SK-N-SH (cell line): ENCODE results near the gene LRRC73. TPM values are rescaled to one million over a fixed set of nuclear protein-coding genes. Genes with fewer than 3 reads are reported as not detected.

ENCODE experiments used
- CTCF ChIA-PET: fragments of 300-600, 350-600 bp; formaldehyde crosslinking; extraction: SDS; loops from one replicate; lab custom pipeline; 2021; lab: Yijun Ruan, JAX
- POLR2A ChIA-PET: fragments of 350-600 bp; sonication (Branson Sonifier 250); formaldehyde crosslinking; extraction: SDS; loops from one replicate; lab custom pipeline; 2020; ENCODE audit warnings: antibody characterized with exemption, inconsistent platforms; lab: Yijun Ruan, JAX
- DNase-seq: peaks from one replicate; pipeline ENCODE4 v3.0.0; 2012
- H2AFZ ChIP-seq: fragments of 200-600 bp; sonication (generic); 2 replicates; pipeline ENCODE4 v1.8.1; 2016; ENCODE audit warnings: antibody characterized with exemption, mild to moderate bottlenecking, low read depth
- H3F3A ChIP-seq: fragments of 200-600 bp; sonication (generic); replicated peaks from 2 replicates; pipeline ENCODE3; 2016; ENCODE audit warnings: antibody characterized with exemption, mild to moderate bottlenecking; ENCODE audit not compliant: insufficient read depth
- H3K27ac ChIP-seq, 2 experiments: fragments of 200-500 bp in 1 of 2; fragments of 200-600 bp in 1 of 2; sonication (Bioruptor generic) in 1 of 2; sonication (generic), shearing (Covaris generic) in 1 of 2; 2 replicates each; pipeline versions ENCODE4 v1.5.1 to v1.6.1; 2014 to 2016; ENCODE audit warnings: low read depth in 2 of 2, inconsistent platforms in 1 of 2, low read length in 1 of 2, mild to moderate bottlenecking in 1 of 2, mixed read lengths in 1 of 2
- H3K27me3 ChIP-seq: fragments of 200-600 bp; sonication (generic), shearing (Covaris generic); 2 replicates; pipeline ENCODE4 v1.6.1; 2016; ENCODE audit warnings: mixed run types; ENCODE audit not compliant: insufficient read depth
- H3K36me3 ChIP-seq, 2 experiments: fragments of 200-500 bp in 1 of 2; fragments of 200-600 bp in 1 of 2; sonication (Bioruptor generic) in 1 of 2; sonication (generic) in 1 of 2; replicated peaks in 1 of 2; 2 replicates each; pipeline versions ENCODE3 to v1.5.1; 2014 to 2016; ENCODE audit warnings: low read length in 1 of 2, mild to moderate bottlenecking in 1 of 2; ENCODE audit not compliant: insufficient read depth in 2 of 2, control insufficient read depth in 1 of 2
- H3K4me1 ChIP-seq, 2 experiments: fragments of 200-500 bp in 1 of 2; fragments of 200-600 bp in 1 of 2; sonication (Bioruptor generic) in 1 of 2; sonication (generic), shearing (Covaris generic) in 1 of 2; 2 replicates each; pipeline versions ENCODE4 v1.5.1 to v1.6.1; 2014 to 2016; ENCODE audit warnings: low read depth in 1 of 2, low read length in 1 of 2, mixed run types in 1 of 2; ENCODE audit not compliant: insufficient read depth in 2 of 2, control insufficient read depth in 1 of 2
- H3K4me2 ChIP-seq: fragments of 200-600 bp; sonication (generic), shearing (Covaris generic); 2 replicates; pipeline ENCODE4 v1.6.1; 2017; ENCODE audit warnings: mixed run types
- H3K4me3 ChIP-seq, 2 experiments: fragments of 200-500 bp in 1 of 2; fragments of 200-600 bp in 1 of 2; sonication (Bioruptor generic) in 1 of 2; sonication (generic), shearing (Covaris generic) in 1 of 2; 2 replicates each; pipeline versions ENCODE4 v1.5.1 to v1.8.1; 2014 to 2016; ENCODE audit warnings: low read depth in 2 of 2, inconsistent platforms in 1 of 2, low read length in 1 of 2, mild to moderate bottlenecking in 1 of 2, mixed read lengths in 1 of 2, moderate library complexity in 1 of 2
- H3K79me2 ChIP-seq: fragments of 200-600 bp; sonication (generic); 2 replicates; pipeline ENCODE4 v1.8.1; 2017; ENCODE audit warnings: mild to moderate bottlenecking; ENCODE audit not compliant: insufficient read depth
- H3K9ac ChIP-seq: fragments of 200-600 bp; sonication (generic); 2 replicates; pipeline ENCODE4 v1.6.1; 2017; ENCODE audit warnings: mixed run types
- H3K9me2 ChIP-seq: fragments of 200-600 bp; sonication (generic); 2 replicates; pipeline ENCODE4 v1.6.1; 2017; ENCODE audit warnings: mixed run types
- H3K9me3 ChIP-seq: fragments of 200-600 bp; sonication (generic); 2 replicates; pipeline ENCODE4 v1.6.1; 2017; ENCODE audit warnings: mixed run types, mild to moderate bottlenecking, moderate library complexity
- H4K20me1 ChIP-seq: fragments of 200-600 bp; sonication (generic); 2 replicates; pipeline ENCODE4 v1.6.1; 2017; ENCODE audit warnings: mild to moderate bottlenecking, mixed run types; ENCODE audit not compliant: insufficient read depth
- EP300 ChIP-seq, 2 experiments: IDR thresholded peaks; 2 replicates each; pipeline versions ENCODE4 v1.4.0 to v1.6.1; 2012; ENCODE audit warnings: borderline replicate concordance in 1 of 2, low read depth in 1 of 2, low read length in 1 of 2
- FOSL2 ChIP-seq: IDR thresholded peaks from 2 replicates; pipeline ENCODE4 v1.4.0; 2012; ENCODE audit warnings: low read depth, mild to moderate bottlenecking, moderate library complexity, borderline replicate concordance
- FOXJ3 ChIP-seq: sonication (generic); formaldehyde crosslinking; IDR thresholded peaks from 2 replicates; pipeline ENCODE4 v1.5.1; 2020; ENCODE audit warnings: mild to moderate bottlenecking, missing genetic modification reagents
- GABPA ChIP-seq: IDR thresholded peaks from 2 replicates; pipeline ENCODE4 v1.4.0; 2012; ENCODE audit warnings: low read depth, mild to moderate bottlenecking
- GATA2 ChIP-seq: sonication (generic); formaldehyde crosslinking; IDR thresholded peaks from 2 replicates; pipeline ENCODE4 v1.5.0; 2020; ENCODE audit warnings: mild to moderate bottlenecking, missing genetic modification reagents
- MEF2A ChIP-seq: IDR thresholded peaks from 2 replicates; pipeline ENCODE4 v1.4.0; 2012; ENCODE audit warnings: low read depth, borderline replicate concordance
- MXI1 ChIP-seq: IDR thresholded peaks from 2 replicates; pipeline ENCODE4 v1.6.1; 2012; ENCODE audit warnings: mild to moderate bottlenecking, low read depth, low read length, improper control_type of control experiment
- NFIC ChIP-seq: IDR thresholded peaks from 2 replicates; pipeline ENCODE4 v1.4.0; 2012; ENCODE audit warnings: borderline replicate concordance
- RAD21 ChIP-seq: IDR thresholded peaks from 2 replicates; pipeline ENCODE4 v1.6.1; 2012; ENCODE audit warnings: mild to moderate bottlenecking, low read length
- RCOR1 ChIP-seq: fragments of 150-350 bp; IDR thresholded peaks from 2 replicates; pipeline ENCODE4 v1.6.1; 2017; ENCODE audit warnings: antibody characterized with exemption, low read length
- RFX5 ChIP-seq: IDR thresholded peaks from 2 replicates; pipeline ENCODE4 v1.6.1; 2012; ENCODE audit warnings: mild to moderate bottlenecking, improper control_type of control experiment, low read length
- SMC3 ChIP-seq: IDR thresholded peaks from 2 replicates; pipeline ENCODE4 v1.6.1; 2012; ENCODE audit warnings: low read depth, low read length, improper control_type of control experiment
- TCF12 ChIP-seq: IDR thresholded peaks from 2 replicates; pipeline ENCODE4 v1.4.0; 2012
- TEAD4 ChIP-seq: IDR thresholded peaks from 2 replicates; pipeline ENCODE4 v1.4.0; 2012; ENCODE audit warnings: mild to moderate bottlenecking, borderline replicate concordance; ENCODE audit not compliant: insufficient read depth
- WGBS: methylation state at CpG from one replicate; pipeline ENCODE4 v1.1.6; 2017; ENCODE audit warnings: low lambda C conversion rate; 5-methylcytosine and 5-hydroxymethylcytosine counted together
- polyA plus RNA-seq, 3 experiments: library from polyadenylated mRNA; depleted of rRNA; stranded (reverse); fragments of >200 nt; gene quantifications; 2 replicates each; pipeline ENCODE4 v1.2.3, GENCODE V29; 2012
- TF ChIP-seq, protein P1 (sequence below): IDR thresholded peaks from 2 replicates; pipeline ENCODE4 v1.6.1; 2012; ENCODE audit warnings: mild to moderate bottlenecking, low read depth, low read length, moderate library complexity
- TF ChIP-seq, protein P2 (sequence below): IDR thresholded peaks from 2 replicates; pipeline ENCODE4 v1.4.0; 2012; ENCODE audit warnings: low read depth, borderline replicate concordance
- TF ChIP-seq, protein P3 (sequence below): IDR thresholded peaks from 2 replicates; pipeline ENCODE4; 2012
- TF ChIP-seq, protein P4 (sequence below): fragments of 150-350 bp; IDR thresholded peaks from 2 replicates; pipeline ENCODE4 v1.6.1; 2016; ENCODE audit warnings: mild to moderate bottlenecking, low read depth, low read length

Gene LRRC73
- polyA plus RNA-seq, 1 of the 3 experiments (the other 2 are of a cell fraction): 0.89 TPM

DNA sequence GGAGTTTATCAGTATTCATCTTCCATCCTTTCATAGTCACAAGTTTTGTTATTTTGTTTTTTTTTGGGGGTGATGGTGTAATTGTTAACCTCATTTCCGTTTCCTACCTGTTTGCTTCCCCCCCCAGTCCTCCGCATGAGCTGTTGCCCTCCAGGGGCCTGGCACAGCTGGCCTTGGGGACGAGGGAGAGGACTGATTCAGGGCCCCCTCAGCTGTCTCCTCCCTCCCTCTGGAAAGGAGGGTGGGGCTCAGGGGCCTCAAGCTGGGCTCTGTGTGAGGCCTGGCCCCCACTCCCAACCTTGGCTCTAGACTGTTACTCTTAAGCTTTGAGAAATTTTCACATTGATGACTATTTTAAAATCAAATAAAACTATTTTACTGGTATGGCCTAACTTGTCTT lies 4.0 kb downstream of the LRRC73 start:
- H3K9me3 ChIP-seq: no peaks in the 10 kb centered on the region
- peaks cover 4 to 38% of the 10 kb centered on the region in 2 experiments for H3K36me3 ChIP-seq
- TF ChIP-seq, protein P1, sequence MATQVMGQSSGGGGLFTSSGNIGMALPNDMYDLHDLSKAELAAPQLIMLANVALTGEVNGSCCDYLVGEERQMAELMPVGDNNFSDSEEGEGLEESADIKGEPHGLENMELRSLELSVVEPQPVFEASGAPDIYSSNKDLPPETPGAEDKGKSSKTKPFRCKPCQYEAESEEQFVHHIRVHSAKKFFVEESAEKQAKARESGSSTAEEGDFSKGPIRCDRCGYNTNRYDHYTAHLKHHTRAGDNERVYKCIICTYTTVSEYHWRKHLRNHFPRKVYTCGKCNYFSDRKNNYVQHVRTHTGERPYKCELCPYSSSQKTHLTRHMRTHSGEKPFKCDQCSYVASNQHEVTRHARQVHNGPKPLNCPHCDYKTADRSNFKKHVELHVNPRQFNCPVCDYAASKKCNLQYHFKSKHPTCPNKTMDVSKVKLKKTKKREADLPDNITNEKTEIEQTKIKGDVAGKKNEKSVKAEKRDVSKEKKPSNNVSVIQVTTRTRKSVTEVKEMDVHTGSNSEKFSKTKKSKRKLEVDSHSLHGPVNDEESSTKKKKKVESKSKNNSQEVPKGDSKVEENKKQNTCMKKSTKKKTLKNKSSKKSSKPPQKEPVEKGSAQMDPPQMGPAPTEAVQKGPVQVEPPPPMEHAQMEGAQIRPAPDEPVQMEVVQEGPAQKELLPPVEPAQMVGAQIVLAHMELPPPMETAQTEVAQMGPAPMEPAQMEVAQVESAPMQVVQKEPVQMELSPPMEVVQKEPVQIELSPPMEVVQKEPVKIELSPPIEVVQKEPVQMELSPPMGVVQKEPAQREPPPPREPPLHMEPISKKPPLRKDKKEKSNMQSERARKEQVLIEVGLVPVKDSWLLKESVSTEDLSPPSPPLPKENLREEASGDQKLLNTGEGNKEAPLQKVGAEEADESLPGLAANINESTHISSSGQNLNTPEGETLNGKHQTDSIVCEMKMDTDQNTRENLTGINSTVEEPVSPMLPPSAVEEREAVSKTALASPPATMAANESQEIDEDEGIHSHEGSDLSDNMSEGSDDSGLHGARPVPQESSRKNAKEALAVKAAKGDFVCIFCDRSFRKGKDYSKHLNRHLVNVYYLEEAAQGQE: no peak
- TF ChIP-seq FOXJ3 (no peak), MEF2A (no peak), TCF12 (no peak), FOSL2 (no peak), MXI1 (no peak), EP300 (IDR thresholded peaks at IDR 0.05; ENCODE audit: borderline replicate concordance in 1 of 2, low read depth in 1 of 2, low read length in 1 of 2) (no peak), GATA2 (CRISPR knock-in tag) (no peak), RCOR1 (no peak), NFIC (no peak), SMC3 (no peak), GABPA (no peak), TEAD4 (no peak), RAD21 (no peak), RFX5 (no peak)
- TF ChIP-seq, protein P2, sequence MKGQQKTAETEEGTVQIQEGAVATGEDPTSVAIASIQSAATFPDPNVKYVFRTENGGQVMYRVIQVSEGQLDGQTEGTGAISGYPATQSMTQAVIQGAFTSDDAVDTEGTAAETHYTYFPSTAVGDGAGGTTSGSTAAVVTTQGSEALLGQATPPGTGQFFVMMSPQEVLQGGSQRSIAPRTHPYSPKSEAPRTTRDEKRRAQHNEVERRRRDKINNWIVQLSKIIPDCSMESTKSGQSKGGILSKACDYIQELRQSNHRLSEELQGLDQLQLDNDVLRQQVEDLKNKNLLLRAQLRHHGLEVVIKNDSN: no peak
- TF ChIP-seq, protein P3, sequence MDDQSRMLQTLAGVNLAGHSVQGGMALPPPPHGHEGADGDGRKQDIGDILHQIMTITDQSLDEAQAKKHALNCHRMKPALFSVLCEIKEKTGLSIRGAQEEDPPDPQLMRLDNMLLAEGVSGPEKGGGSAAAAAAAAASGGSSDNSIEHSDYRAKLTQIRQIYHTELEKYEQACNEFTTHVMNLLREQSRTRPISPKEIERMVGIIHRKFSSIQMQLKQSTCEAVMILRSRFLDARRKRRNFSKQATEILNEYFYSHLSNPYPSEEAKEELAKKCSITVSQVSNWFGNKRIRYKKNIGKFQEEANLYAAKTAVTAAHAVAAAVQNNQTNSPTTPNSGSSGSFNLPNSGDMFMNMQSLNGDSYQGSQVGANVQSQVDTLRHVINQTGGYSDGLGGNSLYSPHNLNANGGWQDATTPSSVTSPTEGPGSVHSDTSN: no peak
- TF ChIP-seq, protein P4, sequence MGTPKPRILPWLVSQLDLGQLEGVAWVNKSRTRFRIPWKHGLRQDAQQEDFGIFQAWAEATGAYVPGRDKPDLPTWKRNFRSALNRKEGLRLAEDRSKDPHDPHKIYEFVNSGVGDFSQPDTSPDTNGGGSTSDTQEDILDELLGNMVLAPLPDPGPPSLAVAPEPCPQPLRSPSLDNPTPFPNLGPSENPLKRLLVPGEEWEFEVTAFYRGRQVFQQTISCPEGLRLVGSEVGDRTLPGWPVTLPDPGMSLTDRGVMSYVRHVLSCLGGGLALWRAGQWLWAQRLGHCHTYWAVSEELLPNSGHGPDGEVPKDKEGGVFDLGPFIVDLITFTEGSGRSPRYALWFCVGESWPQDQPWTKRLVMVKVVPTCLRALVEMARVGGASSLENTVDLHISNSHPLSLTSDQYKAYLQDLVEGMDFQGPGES: no peak
- CTCF ChIA-PET: interaction anchor here (0.7 to 22.4 kb wide), 33 partner anchors 9 to 430 kb away, joined by 3 to 382 read pairs (median 5); partner anchors contain the start of genes DLK2, PTK7, TJAP1 and ZNF318
- no peaks in the 10 kb centered on the region for H3K9me2 ChIP-seq
- no peak overlapping the region for H3K4me3 ChIP-seq
- no peak for DNase-seq
- H3F3A ChIP-seq: peaks cover 7% of the 10 kb centered on the region
- no peak overlapping the region for H3K9ac ChIP-seq
- no peaks in the 10 kb centered on the region for H3K79me2 ChIP-seq
- no peak overlapping the region; a peak in 1 of 4 replicates for H3K27ac ChIP-seq
- H4K20me1 ChIP-seq: 0 out of 2 replicates have a peak, but pooled peaks cover 4% of the 10 kb centered on the region
- H3K4me1 ChIP-seq: peaks cover 0 to 26% of the 10 kb centered on the region in 2 experiments; a peak in 1 of 4 replicates
- H3K4me2 ChIP-seq: no peak overlapping the region
- WGBS: 80% methylated on average over 3 of the region's 3 CpGs
- no peaks in the 10 kb centered on the region for H3K27me3 ChIP-seq
- H2AFZ ChIP-seq: no peak overlapping the region
- POLR2A ChIA-PET: interaction anchor here (0.6 to 2.5 kb wide), 4 partner anchors 10 to 62 kb away, joined by 3 to 8 read pairs (median 5); partner anchors contain the start of genes POLR1C and YIPF3
